HUES48 (cell line): ENCODE data around the gene RBM14.

Source experiments
- H3K27ac ChIP-seq: one replicate; pipeline ENCODE4 v1.7.0; 2013; ENCODE audit warnings: low read depth, low read length, inconsistent platforms
- H3K27me3 ChIP-seq: 2 replicates; pipeline ENCODE4 v1.6.1; 2013; ENCODE audit warnings: mild to moderate bottlenecking, low read length; ENCODE audit not compliant: control insufficient read depth, insufficient read depth
- H3K36me3 ChIP-seq: 2 replicates; pipeline ENCODE4 v1.6.1; 2013; ENCODE audit warnings: low read length; ENCODE audit not compliant: control insufficient read depth, insufficient read depth
- H3K4me1 ChIP-seq: 2 replicates; pipeline ENCODE4 v1.6.1; 2013; ENCODE audit warnings: mild to moderate bottlenecking, low read length; ENCODE audit not compliant: control insufficient read depth, insufficient read depth
- H3K4me3 ChIP-seq: 2 replicates; pipeline ENCODE4 v1.5.1; 2013; ENCODE audit warnings: mild to moderate bottlenecking, low read depth, low read length
- H3K9ac ChIP-seq: 2 replicates; pipeline ENCODE4 v1.6.1; 2013; ENCODE audit warnings: mild to moderate bottlenecking, low read depth, low read length, moderate library complexity
- H3K9me3 ChIP-seq: 2 replicates; pipeline ENCODE4 v1.6.1; 2013; ENCODE audit warnings: low read length; ENCODE audit not compliant: control insufficient read depth, insufficient read depth

The RBM14 gene, protein sequence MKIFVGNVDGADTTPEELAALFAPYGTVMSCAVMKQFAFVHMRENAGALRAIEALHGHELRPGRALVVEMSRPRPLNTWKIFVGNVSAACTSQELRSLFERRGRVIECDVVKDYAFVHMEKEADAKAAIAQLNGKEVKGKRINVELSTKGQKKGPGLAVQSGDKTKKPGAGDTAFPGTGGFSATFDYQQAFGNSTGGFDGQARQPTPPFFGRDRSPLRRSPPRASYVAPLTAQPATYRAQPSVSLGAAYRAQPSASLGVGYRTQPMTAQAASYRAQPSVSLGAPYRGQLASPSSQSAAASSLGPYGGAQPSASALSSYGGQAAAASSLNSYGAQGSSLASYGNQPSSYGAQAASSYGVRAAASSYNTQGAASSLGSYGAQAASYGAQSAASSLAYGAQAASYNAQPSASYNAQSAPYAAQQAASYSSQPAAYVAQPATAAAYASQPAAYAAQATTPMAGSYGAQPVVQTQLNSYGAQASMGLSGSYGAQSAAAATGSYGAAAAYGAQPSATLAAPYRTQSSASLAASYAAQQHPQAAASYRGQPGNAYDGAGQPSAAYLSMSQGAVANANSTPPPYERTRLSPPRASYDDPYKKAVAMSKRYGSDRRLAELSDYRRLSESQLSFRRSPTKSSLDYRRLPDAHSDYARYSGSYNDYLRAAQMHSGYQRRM

DNA sequence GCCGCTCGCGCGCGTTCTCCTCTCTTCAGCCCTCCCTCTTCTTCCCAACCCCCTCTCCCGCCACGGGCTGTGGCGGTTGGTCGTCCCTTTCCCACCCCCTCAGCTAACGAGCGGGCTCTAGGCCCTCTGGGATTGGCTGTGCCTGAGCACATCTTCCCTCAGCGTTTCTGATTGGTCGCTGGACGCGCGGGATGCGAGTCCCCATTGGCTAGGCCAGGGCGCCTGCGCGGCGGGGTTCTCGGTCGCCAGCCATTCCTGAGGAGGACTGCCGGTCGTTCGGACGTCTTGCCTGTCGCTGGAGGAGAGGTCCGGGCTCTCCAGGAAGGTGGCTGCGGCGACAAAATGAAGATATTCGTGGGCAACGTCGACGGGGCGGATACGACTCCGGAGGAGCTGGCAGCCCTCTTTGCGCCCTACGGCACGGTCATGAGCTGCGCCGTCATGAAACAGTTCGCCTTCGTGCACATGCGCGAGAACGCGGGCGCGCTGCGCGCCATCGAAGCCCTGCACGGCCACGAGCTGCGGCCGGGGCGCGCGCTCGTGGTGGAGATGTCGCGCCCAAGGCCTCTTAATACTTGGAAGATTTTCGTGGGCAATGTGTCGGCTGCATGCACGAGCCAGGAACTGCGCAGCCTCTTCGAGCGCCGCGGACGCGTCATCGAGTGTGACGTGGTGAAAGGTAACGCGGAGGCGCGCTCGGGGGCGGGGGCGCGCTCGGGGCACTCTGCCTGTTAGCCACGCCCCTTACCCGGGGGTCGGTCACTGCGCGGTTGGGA is at the start of gene RBM14:
Gene RBM14, plus strand, starts transcription at position 252 of the 776 bp plus-strand sequence. Its CDS starts 91 bp downstream, at position 343.
- H3K9me3 ChIP-seq = no peaks in the 10 kb centered on the region
- peak within 1 kb of the TSS; percentile 89 for H3K4me3 ChIP-seq
- no peaks in the 10 kb centered on the region for H3K27me3 ChIP-seq
- H3K4me1 ChIP-seq = peaks cover 15% of the 10 kb centered on the region
- H3K9ac ChIP-seq = peak within 1 kb of the TSS; percentile 95
- peaks cover 36% of the 10 kb centered on the region for H3K36me3 ChIP-seq
- peak within 1 kb of the TSS; percentile 97 for H3K27ac ChIP-seq

DNA sequence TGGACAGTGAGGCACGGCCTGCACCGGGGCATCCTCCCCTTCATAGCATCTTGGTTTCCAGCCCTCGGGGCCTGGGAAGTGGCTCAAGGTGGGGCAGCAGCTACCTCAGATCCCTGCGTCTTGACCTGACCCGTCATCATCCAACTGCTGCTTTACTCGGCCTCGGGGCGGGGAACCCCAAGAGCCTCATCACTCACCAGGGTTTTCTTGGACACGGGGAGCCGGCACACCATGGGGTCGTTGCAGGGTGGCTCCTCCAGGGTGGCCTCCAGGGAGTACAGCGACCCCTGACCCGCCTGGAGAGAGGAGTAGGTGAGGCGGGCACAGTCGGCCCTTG is 48.7 kb upstream of the RBM14 start:
- Histone ChIP-seq H3K27ac (no peak overlapping the region), H3K4me3 (no peak overlapping the region), H3K9me3 (no peaks in the 10 kb centered on the region), H3K27me3 (no peaks in the 10 kb centered on the region), H3K4me1 (peaks cover 18% of the 10 kb centered on the region), H3K36me3 (peaks cover 6% of the 10 kb centered on the region), H3K9ac (no peak overlapping the region)

DNA sequence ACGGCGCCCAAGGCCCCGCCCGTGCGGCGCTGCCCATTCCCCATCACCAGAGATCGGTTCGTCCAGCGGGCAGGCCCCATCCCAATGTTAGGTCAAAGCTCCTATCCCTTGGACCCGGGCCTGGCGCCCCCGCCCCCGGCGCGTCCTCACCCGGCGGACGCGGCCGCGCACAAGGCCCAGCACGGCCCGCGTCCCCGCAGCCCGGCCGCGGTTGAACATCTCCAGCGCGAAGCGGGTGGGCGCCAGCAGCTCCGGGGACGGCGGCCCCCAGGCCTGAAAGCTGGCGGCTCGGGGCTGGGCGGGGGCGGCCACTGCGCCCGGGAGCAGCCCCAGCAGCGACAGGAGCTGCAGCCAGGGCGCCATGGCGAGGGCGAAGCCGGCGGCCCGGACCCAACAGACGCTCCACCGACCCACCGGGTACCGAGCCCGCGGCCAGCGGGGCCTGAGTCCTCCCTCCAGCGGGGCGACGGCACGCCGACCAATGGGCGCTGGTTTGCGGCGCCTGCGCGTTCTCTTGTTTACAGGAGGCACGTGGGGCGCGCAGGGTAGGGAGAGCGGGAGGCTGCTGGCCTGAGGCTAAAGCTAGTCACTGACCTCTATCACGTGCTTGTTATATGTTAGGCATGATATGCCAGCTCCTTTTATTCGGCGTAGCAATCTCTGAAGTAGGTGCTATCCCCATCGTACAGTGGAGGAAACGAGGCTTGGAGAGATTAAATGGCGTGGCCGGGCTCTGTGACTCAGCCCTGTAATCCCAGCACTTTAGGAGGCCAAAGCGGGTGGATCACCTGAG is 48.1 kb upstream of the RBM14 start, which contains the start of gene CTSF:
Gene CTSF, minus strand, starts transcription at position 483 of the 793 bp plus-strand sequence. Its CDS starts 120 bp downstream, at position 363.
- Histone ChIP-seq H3K9me3 (no peaks in the 10 kb centered on the region), H3K4me1 (peaks cover 18% of the 10 kb centered on the region), H3K9ac (no peak within 1 kb of the TSS), H3K27ac (peak within 1 kb of the TSS; percentile 33), H3K4me3 (no peak within 1 kb of the TSS), H3K27me3 (no peaks in the 10 kb centered on the region), H3K36me3 (peaks cover 1% of the 10 kb centered on the region; the same call in 1 of the 2 replicates)

DNA sequence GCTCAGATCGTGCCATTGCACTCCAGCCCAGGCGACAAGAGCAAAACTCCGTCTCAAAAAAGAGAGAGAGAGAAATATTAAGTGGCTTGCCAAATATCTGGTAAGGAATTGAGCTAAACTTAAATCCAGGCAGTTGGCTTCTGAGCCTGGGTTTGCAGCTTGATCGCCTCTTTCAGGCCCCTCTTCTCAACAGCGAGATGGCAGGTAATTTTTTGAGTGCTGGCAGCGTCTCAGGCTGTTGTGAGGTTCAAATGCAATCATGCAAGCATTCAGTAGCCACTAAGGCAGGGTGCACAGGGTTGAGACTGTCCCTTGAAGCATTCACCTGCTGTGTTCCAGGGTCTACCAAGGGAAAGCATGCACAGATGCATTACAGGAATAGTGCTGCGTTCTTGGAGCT is 47.4 kb upstream of the RBM14 start:
- Histone ChIP-seq H3K9ac (no peak overlapping the region), H3K27ac (peak overlapping the region; percentile 33), H3K27me3 (no peaks in the 10 kb centered on the region), H3K4me3 (no peak overlapping the region), H3K4me1 (peaks cover 18% of the 10 kb centered on the region), H3K9me3 (peaks cover 3% of the 10 kb centered on the region; the same call in 1 of the 2 replicates), H3K36me3 (no peaks in the 10 kb centered on the region)

DNA sequence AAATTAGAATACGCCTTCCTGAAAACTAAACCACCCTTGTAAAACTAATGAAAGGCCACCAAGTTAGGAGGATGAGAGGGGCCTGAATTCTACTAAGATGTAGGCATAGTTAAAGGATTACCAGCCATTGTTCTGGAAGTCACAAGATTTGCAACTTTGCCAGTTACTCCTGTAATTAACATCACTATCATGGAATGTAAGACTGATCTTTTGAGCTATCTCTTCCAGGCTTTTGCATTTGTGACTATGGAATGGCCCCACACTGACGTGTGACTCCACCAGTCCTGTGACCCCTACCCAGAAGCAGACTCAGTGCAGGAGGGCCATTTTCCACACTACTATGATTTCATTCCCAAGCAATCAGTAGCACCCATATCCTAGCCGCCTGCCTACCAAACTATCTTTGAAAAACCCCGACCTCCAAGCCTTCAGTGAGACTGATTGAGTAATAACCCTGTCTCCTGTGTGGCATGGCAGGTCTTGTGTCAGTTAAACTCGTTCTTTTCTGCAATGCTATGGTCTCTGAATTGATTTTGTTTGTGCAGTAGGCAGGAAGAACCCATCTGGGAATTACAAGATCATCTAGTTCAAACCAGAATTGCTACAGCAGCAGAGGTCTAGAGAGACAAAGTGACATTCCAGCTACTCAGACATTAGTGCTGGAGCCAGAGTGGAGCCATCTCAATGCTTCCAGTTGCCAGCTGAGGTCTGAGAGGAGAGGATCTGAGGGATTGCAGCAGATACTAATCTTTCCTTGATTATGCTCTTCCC is 46.2 kb upstream of the RBM14 start:
- Histone ChIP-seq H3K9ac (peak overlapping the region; percentile 46), H3K4me1 (peaks cover 18% of the 10 kb centered on the region), H3K9me3 (peaks cover 3% of the 10 kb centered on the region; the same call in 1 of the 2 replicates), H3K27ac (peak overlapping the region; percentile 94), H3K27me3 (no peaks in the 10 kb centered on the region), H3K36me3 (no peaks in the 10 kb centered on the region), H3K4me3 (no peak overlapping the region)

DNA sequence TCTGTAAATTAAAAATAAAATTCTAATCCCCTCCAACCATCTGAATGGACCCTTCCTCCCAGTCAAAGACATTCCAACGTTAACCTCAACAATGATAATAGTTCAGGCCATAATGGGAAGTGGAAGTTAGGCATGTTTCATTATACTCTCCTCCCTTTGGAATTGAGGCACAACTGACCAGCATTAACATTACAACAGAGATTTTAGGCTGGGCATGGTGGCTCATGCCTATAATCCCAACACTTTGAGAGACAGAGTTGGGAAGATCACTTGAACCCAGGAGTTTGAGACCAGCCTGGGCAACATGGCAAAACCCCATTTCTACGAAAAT is 45.6 kb upstream of the RBM14 start:
- Histone ChIP-seq H3K27ac (peak overlapping the region; percentile 94), H3K4me3 (no peak overlapping the region), H3K9me3 (peaks cover 3% of the 10 kb centered on the region; the same call in 1 of the 2 replicates), H3K9ac (peak overlapping the region; percentile 46; the same call in 1 of the 2 replicates), H3K36me3 (no peaks in the 10 kb centered on the region), H3K4me1 (peaks cover 18% of the 10 kb centered on the region), H3K27me3 (no peaks in the 10 kb centered on the region)

DNA sequence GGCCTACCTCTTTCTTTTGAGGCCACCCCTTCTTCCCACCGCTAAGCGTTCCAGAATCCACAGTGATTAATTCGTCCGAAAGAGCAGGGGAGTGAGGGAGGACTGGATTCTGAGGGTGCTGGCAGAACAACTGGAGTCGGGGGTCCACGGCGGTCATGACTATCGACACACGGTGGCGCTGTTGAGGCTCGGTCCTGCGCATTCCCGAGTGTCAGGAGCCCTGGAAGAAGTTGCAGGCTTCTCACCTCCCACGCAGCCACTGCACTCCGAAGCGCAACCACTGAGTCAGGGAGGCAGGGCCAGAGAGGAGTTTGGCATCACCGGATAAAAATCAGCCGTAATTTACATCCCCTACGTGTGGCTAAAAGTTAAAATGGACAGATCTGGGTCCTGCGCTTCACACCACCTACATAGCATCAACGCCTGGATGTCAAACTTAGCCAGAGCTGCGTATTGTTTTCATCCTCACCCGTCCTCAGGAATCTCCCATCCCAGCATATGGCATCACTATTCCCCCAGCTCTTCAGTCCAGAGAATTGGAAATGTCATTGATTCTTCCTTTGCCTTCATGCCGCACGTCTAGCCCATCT is 37.3 kb upstream of the RBM14 start:
- Histone ChIP-seq H3K9ac (no peak overlapping the region), H3K27ac (no peak overlapping the region), H3K4me3 (no peak overlapping the region), H3K27me3 (no peaks in the 10 kb centered on the region), H3K9me3 (peaks cover 11% of the 10 kb centered on the region; the same call in 1 of the 2 replicates), H3K4me1 (no peaks in the 10 kb centered on the region), H3K36me3 (no peaks in the 10 kb centered on the region)

DNA sequence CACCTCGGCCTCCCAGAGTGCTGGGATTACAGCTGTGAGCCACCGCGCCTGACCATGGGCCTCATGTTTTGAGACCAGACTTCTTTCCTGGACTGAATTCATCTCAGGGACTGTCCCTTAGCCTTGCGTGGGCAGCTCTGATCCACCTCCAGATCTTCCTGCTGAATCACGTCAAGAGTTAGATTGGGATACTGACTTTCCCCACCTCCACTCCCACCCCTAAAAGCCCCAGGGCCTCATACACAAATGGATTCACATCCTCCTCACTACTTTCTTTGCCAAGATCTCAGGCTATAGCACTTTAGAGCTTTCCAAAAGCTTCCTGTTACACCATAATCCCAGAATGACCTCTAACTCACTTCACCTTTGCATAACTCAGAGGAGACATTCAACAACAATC is 35.6 kb upstream of the RBM14 start:
- no peaks in the 10 kb centered on the region for H3K27me3 ChIP-seq
- H3K4me3 ChIP-seq = no peak overlapping the region
- 0 out of 2 replicates have a peak, but pooled peaks cover 13% of the 10 kb centered on the region for H3K9me3 ChIP-seq
- H3K9ac ChIP-seq = no peak overlapping the region
- H3K4me1 ChIP-seq = no peaks in the 10 kb centered on the region
- H3K27ac ChIP-seq = no peak overlapping the region
- H3K36me3 ChIP-seq = no peaks in the 10 kb centered on the region

DNA sequence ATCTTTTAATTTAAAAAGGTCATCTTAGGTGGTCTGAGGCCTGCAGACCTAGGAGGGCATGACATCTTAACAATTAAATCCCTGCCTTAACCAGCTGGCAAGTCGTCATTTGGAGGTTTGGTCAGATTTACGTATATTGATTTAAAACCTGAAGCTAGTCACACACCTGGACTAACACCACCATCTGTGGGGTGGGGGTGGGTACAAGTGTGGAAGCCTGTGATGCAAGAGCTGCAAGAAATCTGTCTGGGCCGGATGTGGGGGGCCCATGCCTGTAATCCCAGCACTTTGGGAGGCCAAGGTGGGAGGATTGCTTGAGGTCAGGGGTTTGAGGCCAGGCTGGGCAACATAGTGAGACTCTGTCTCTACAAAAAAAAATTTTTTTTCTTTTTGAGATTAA is 35.2 kb upstream of the RBM14 start:
- no peaks in the 10 kb centered on the region for H3K36me3 ChIP-seq
- H3K9me3 ChIP-seq = peaks cover 17% of the 10 kb centered on the region; the same call in 1 of the 2 replicates
- H3K4me3 ChIP-seq = no peak overlapping the region
- H3K9ac ChIP-seq = no peak overlapping the region
- no peaks in the 10 kb centered on the region for H3K27me3 ChIP-seq
- H3K4me1 ChIP-seq = no peaks in the 10 kb centered on the region
- no peak overlapping the region for H3K27ac ChIP-seq
